Epithelial cell of esophagus (primary cell): ENCODE results near the gene JARID2.

ENCODE experiments used
- DNase-seq: peaks from one replicate; pipeline ENCODE4 v3.0.0; 2010; ENCODE audit warnings: low read depth
- H3K4me3 ChIP-seq: 2 replicates; pipeline ENCODE4 v1.5.1; 2011; ENCODE audit warnings: mild to moderate bottlenecking, low read length, control low read depth
- TF ChIP-seq, protein P1 (sequence below): IDR thresholded peaks from 2 replicates; pipeline ENCODE4 v1.5.1; 2011; ENCODE audit warnings: low read depth, mild to moderate bottlenecking, low read length, control low read depth, inconsistent platforms; ENCODE audit not compliant: insufficient read depth; ENCODE audit errors: missing control alignments

JARID2 gene

DNA sequence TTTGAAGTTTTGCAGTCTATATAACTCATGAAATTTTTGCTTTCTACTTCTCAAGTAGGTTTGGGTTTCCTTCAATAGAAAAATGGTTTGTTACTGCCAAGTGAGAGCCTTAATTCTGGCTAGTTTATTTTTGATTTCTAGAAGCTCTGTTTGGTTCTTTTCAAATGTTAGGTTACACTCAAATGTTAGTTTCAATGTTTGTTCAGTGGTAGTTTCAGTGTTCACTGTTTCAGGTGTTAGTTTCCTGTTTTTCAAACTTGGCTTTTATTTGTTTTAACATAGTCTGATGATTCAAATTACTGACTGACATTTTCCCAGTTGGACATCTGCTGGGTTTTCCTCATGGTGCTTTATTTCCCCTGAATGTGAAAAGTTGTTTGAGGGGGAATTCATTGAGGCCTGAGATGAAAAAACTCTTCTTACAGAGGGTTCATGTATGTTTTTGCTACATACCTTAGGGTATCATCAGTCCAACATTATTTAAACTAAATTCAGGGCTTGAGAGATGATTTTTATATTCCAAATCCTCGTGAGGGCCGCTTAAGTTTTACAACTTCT is 189.0 kb downstream of the JARID2 start:
- DNase-seq: no peak
- no peak overlapping the region for H3K4me3 ChIP-seq
- TF ChIP-seq, protein P1, sequence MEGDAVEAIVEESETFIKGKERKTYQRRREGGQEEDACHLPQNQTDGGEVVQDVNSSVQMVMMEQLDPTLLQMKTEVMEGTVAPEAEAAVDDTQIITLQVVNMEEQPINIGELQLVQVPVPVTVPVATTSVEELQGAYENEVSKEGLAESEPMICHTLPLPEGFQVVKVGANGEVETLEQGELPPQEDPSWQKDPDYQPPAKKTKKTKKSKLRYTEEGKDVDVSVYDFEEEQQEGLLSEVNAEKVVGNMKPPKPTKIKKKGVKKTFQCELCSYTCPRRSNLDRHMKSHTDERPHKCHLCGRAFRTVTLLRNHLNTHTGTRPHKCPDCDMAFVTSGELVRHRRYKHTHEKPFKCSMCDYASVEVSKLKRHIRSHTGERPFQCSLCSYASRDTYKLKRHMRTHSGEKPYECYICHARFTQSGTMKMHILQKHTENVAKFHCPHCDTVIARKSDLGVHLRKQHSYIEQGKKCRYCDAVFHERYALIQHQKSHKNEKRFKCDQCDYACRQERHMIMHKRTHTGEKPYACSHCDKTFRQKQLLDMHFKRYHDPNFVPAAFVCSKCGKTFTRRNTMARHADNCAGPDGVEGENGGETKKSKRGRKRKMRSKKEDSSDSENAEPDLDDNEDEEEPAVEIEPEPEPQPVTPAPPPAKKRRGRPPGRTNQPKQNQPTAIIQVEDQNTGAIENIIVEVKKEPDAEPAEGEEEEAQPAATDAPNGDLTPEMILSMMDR: no peak

DNA sequence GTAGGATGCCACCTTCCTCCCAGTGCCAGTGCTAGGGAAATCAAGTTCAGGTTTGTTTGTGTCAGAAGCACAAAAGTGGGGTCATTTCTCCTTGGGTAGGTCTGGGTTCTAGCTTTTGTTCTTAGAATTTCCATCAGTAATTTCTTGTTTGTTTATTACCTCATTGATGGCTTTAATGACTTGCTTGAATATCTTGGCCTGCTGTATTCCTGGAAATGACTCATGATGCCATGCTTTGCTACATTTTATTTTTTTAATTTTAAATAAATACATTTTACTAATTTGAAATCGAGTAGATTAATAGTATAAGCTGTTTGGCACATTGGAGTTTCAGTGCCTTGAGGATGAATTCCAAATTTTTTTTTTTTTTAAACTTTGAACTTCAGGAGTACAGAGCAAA is 189.6 kb downstream of the JARID2 start:
- TF ChIP-seq, protein P1: no peak
- no peak for DNase-seq
- no peak overlapping the region for H3K4me3 ChIP-seq

DNA sequence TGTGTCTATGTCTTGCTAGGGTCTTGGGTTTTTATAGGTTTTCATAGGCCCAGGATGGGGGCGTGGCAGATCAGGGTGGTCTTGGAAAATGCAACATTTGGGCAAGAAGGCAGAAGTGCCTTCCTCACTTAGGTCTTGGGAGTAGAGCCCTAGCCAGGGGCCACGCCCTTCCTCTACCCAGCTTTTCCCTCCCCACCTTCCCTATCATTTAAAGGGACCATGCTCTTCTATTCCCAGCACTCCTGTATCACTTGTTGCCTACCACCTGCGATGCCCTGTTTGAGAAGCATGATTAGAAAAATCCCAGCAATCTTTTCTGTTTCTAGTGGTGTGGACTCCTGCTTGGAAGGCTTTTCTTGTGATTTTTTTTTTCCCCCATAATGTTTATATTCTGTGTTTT is 190.6 kb downstream of the JARID2 start:
- TF ChIP-seq, protein P1: no peak
- H3K4me3 ChIP-seq: no peak overlapping the region
- no peak for DNase-seq

- DNase-seq: no peak
- H3K4me3 ChIP-seq: no peak overlapping the region
- TF ChIP-seq, protein P1: no peak
Measured at GRCh38 chr6:15437090-15437635, 191.3 kb downstream of the JARID2 start.

DNA sequence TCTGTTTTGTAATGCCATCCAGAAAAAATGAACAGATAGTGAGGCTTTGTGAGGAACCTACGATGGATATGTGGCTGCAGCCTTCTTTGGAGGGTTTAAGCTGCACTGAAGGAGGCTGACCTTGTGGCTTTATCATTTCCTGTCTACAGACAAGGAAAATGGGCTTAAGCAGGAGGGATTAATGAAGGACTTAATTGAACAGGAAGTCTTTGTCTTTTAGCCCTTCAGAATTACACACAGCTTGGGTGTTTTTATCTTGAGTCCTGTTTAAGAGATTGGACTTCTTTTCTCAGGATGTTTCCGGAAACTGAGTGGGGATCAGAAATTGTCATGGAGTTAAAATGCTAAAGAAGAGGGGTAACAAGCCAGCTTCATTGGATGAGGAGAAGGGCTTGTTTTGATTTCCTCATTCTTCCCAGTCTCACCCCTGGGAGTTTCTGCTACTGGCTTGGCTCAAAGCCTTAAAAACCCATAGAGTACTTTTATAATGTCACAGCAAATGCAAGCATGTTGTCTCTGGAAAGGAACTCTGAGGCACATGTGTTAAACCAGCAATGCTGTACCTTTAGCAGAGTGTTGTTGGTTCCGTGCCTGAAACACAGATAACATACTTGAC is 193.6 kb downstream of the JARID2 start:
- no peak overlapping the region for H3K4me3 ChIP-seq
- TF ChIP-seq, protein P1: no peak
- DNase-seq: no peak

DNA sequence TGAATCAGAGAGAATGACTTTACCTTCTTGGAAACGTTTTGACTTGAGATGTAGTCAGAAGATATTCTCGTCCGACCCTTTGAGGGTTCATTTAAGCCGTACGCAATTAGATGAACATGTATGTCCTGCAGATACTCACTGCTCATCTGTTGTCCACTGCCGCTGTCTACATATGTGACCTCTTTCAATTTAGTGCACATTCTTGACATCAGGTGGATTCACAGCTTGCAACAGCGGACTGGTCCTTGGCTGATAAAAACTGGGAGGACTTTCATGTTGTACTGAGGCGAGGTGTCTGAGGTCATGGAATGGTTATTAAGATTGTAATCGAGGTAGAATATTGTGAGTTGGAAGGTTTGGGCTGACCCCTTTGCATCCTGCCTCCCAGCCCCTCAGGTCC is 194.2 kb downstream of the JARID2 start:
- no peak overlapping the region for H3K4me3 ChIP-seq
- no peak for DNase-seq
- TF ChIP-seq, protein P1: no peak
